Neuronal stem cell (in vitro differentiated cells): ENCODE data around the gene DIPK1A.
"Not testable (repeated sequence)": the region's sequence is repeated elsewhere in the genome, so short reads cannot be mapped to it uniquely, and the experiment has no call there.

Source experiments
- DNase-seq: peaks from one replicate; pipeline ENCODE4 v3.0.0-alpha.2; 2013; ENCODE audit warnings: low spot score
- H2AFZ ChIP-seq: one replicate; pipeline ENCODE4 v1.6.1; 2013; ENCODE audit warnings: mild to moderate bottlenecking, low read length, inconsistent platforms
- H2AK5ac ChIP-seq: 2 replicates; pipeline ENCODE4 v1.6.1; 2013; ENCODE audit warnings: low read depth, mild to moderate bottlenecking, inconsistent platforms, low read length, moderate library complexity, mixed read lengths
- H2BK120ac ChIP-seq: 2 replicates; pipeline ENCODE4 v1.6.1; 2013; ENCODE audit warnings: low read depth, mild to moderate bottlenecking, inconsistent platforms, low read length, moderate library complexity, mixed read lengths
- H2BK12ac ChIP-seq: one replicate; pipeline ENCODE4 v1.6.1; 2013; ENCODE audit warnings: low read length, inconsistent platforms
- H2BK15ac ChIP-seq: 2 replicates; pipeline ENCODE4 v1.6.1; 2013; ENCODE audit warnings: mild to moderate bottlenecking, low read length, inconsistent platforms, mixed read lengths
- H2BK5ac ChIP-seq: one replicate; pipeline ENCODE4 v1.6.1; 2013; ENCODE audit warnings: inconsistent platforms, mild to moderate bottlenecking, low read length, moderate library complexity
- H3K14ac ChIP-seq: one replicate; pipeline ENCODE4 v1.6.1; 2013; ENCODE audit warnings: low read length, inconsistent platforms
- H3K18ac ChIP-seq: 2 replicates; pipeline ENCODE4 v1.6.1; 2013; ENCODE audit warnings: low read length, inconsistent platforms
- H3K23ac ChIP-seq: 2 replicates; pipeline ENCODE4 v1.6.1; 2013; ENCODE audit warnings: low read depth, mild to moderate bottlenecking, mixed read lengths, low read length, inconsistent platforms; ENCODE audit not compliant: poor library complexity
- H3K27ac ChIP-seq: replicated peaks from 3 replicates; pipeline ENCODE4 v1.5.1; 2013; ENCODE audit warnings: low read length, inconsistent platforms
- H3K27me3 ChIP-seq, 3 experiments: 2 replicates each; pipeline ENCODE4 v1.6.1; 2013; ENCODE audit warnings: low read length in 3 of 3, mild to moderate bottlenecking in 2 of 3, inconsistent platforms in 1 of 3, low read depth in 1 of 3, mixed read lengths in 1 of 3, moderate library complexity in 1 of 3; ENCODE audit not compliant: control insufficient read depth in 3 of 3, insufficient read depth in 3 of 3
- H3K36me3 ChIP-seq, 2 donors: replicated peaks in 1 of 2; 2 replicates each; pipeline ENCODE4 v1.6.1; 2013; ENCODE audit warnings: low read length in 2 of 2; ENCODE audit not compliant: control insufficient read depth in 2 of 2, insufficient read depth in 2 of 2
- H3K4ac ChIP-seq: 2 replicates; pipeline ENCODE4 v1.6.1; 2013; ENCODE audit warnings: inconsistent platforms, mild to moderate bottlenecking, low read length, moderate library complexity
- H3K4me1 ChIP-seq, 2 donors: 1 replicate in 1 of 2; 2 replicates in 1 of 2; pipeline ENCODE4 v1.6.1; 2013; ENCODE audit warnings: low read length in 2 of 2, low read depth in 1 of 2; ENCODE audit not compliant: control insufficient read depth in 2 of 2, insufficient read depth in 1 of 2
- H3K4me2 ChIP-seq: one replicate; pipeline ENCODE4 v1.6.1; 2013; ENCODE audit warnings: mild to moderate bottlenecking, low read length, inconsistent platforms; ENCODE audit not compliant: insufficient read depth, poor library complexity, severe bottlenecking
- H3K4me3 ChIP-seq, 2 donors: 2 replicates each; pipeline ENCODE4 v1.5.1; 2013; ENCODE audit warnings: low read length in 2 of 2, mild to moderate bottlenecking in 2 of 2, inconsistent platforms in 1 of 2, moderate library complexity in 1 of 2
- H3K79me1 ChIP-seq: one replicate; pipeline ENCODE4 v1.6.1; 2013; ENCODE audit warnings: low read depth, mild to moderate bottlenecking, inconsistent platforms, low read length, moderate library complexity
- H3K9ac ChIP-seq: one replicate; pipeline ENCODE4 v1.6.1; 2013; ENCODE audit warnings: mild to moderate bottlenecking, low read depth, low read length, inconsistent platforms; ENCODE audit not compliant: poor library complexity
- H3K9me3 ChIP-seq, 2 donors: replicated peaks in 1 of 2; 2 replicates each; pipeline versions ENCODE3 to v1.6.1; 2013; ENCODE audit warnings: low read length in 2 of 2, mild to moderate bottlenecking in 2 of 2, inconsistent platforms in 1 of 2, low read depth in 1 of 2, mixed read lengths in 1 of 2, moderate library complexity in 1 of 2; ENCODE audit not compliant: control insufficient read depth in 2 of 2, insufficient read depth in 1 of 2
- H4K8ac ChIP-seq: one replicate; pipeline ENCODE4 v1.6.1; 2013; ENCODE audit warnings: low read depth, mild to moderate bottlenecking, inconsistent platforms, low read length, moderate library complexity
- H4K91ac ChIP-seq: one replicate; pipeline ENCODE4 v1.6.1; 2013; ENCODE audit warnings: low read length, low read depth, mild to moderate bottlenecking, inconsistent platforms; ENCODE audit not compliant: poor library complexity
- WGBS, 2 donors: extraction: QIAGEN DNeasy Blood & Tissue Kit; methylation state at CpG; one replicate each; pipeline ENCODE4 v1.1.7; 2013; ENCODE audit warnings: missing lambda C conversion rate in 2 of 2, mixed read lengths in 1 of 2; ENCODE audit not compliant: insufficient read length in 2 of 2, insufficient replicate concordance in 1 of 2; ENCODE audit errors: extremely low coverage in 2 of 2; 5-methylcytosine and 5-hydroxymethylcytosine counted together

Gene DIPK1A

GRCh38 chr1:92972409-92973129, 11.3 kb upstream of the DIPK1A start:
- Histone ChIP-seq H3K4ac (no peak overlapping the region), H3K27ac (no peak overlapping the region)

GRCh38 chr1:92971932-92972331, 10.7 kb upstream of the DIPK1A start:
- no CpG with 5 or more reads among the region's 6 CpGs for WGBS, 2 donors
- not testable (repeated sequence) for H3K4me2 ChIP-seq, H2BK5ac ChIP-seq, H3K27ac ChIP-seq, H3K4me1 ChIP-seq, H2AFZ ChIP-seq, H3K79me1 ChIP-seq, H3K4ac ChIP-seq, H2AK5ac ChIP-seq, H2BK12ac ChIP-seq, H3K9me3 ChIP-seq, DNase-seq, H2BK15ac ChIP-seq, H3K14ac ChIP-seq, H3K4me3 ChIP-seq, H2BK120ac ChIP-seq, H3K36me3 ChIP-seq, H3K23ac ChIP-seq, H4K8ac ChIP-seq, H4K91ac ChIP-seq, H3K9ac ChIP-seq, H3K18ac ChIP-seq
- peaks cover 0 to 17% (median 0%) of the 10 kb centered on the region in 3 experiments for H3K27me3 ChIP-seq

More at GRCh38 chr1:92972409-92973129, 11.3 kb upstream of the DIPK1A start:
- Histone ChIP-seq H3K36me3 (no peaks in the 10 kb centered on the region), H2AK5ac (no peak overlapping the region), H3K79me1 (no peaks in the 10 kb centered on the region), H3K9ac (no peak overlapping the region), H2BK15ac (no peak overlapping the region), H3K9me3 (no peaks in the 10 kb centered on the region), H2AFZ (no peak overlapping the region), H3K4me2 (no peak overlapping the region), H4K8ac (no peak overlapping the region), H2BK120ac (no peak overlapping the region), H2BK5ac (no peak overlapping the region), H3K18ac (no peak overlapping the region), H2BK12ac (no peak overlapping the region), H3K23ac (no peak overlapping the region), H3K4me3 (no peak overlapping the region), H3K27me3 (peaks cover 0 to 17% (median 0%) of the 10 kb centered on the region in 3 experiments), H3K4me1 (no peaks in the 10 kb centered on the region), H4K91ac (no peak overlapping the region), H3K14ac (no peak overlapping the region)
- no CpG with 5 or more reads among the region's 1 CpG for WGBS, 2 donors
- no peak for DNase-seq

GRCh38 chr1:92970990-92971689, 9.9 kb upstream of the DIPK1A start:
- Histone ChIP-seq H3K27me3 (peaks cover 0 to 17% (median 0%) of the 10 kb centered on the region in 3 experiments), H2BK5ac (no peak overlapping the region), H4K8ac (no peak overlapping the region), H3K36me3 (no peaks in the 10 kb centered on the region), H3K79me1 (no peaks in the 10 kb centered on the region), H3K9me3 (no peaks in the 10 kb centered on the region), H2AK5ac (no peak overlapping the region), H3K4me2 (no peak overlapping the region), H3K23ac (no peak overlapping the region), H3K4me1 (no peaks in the 10 kb centered on the region), H3K9ac (no peak overlapping the region), H3K27ac (no peak overlapping the region), H3K18ac (no peak overlapping the region), H2BK12ac (no peak overlapping the region), H3K14ac (no peak overlapping the region), H2BK15ac (no peak overlapping the region), H2AFZ (no peak overlapping the region), H3K4me3 (no peak overlapping the region), H3K4ac (no peak overlapping the region), H2BK120ac (no peak overlapping the region), H4K91ac (no peak overlapping the region)
- WGBS, 2 donors: no CpG with 5 or more reads among the region's 7 CpGs
- no peak for DNase-seq

GRCh38 chr1:92969517-92969916, 8.3 kb upstream of the DIPK1A start:
- Histone ChIP-seq H2BK5ac (no peak overlapping the region), H2BK120ac (no peak overlapping the region), H3K79me1 (no peaks in the 10 kb centered on the region), H3K36me3 (no peaks in the 10 kb centered on the region), H2AK5ac (no peak overlapping the region), H4K8ac (no peak overlapping the region), H3K27me3 (peaks cover 0 to 27% (median 0%) of the 10 kb centered on the region in 3 experiments), H2AFZ (no peak overlapping the region), H3K14ac (no peak overlapping the region), H3K4ac (no peak overlapping the region), H3K9ac (no peak overlapping the region), H2BK15ac (no peak overlapping the region), H3K27ac (no peak overlapping the region), H2BK12ac (no peak overlapping the region), H3K23ac (no peak overlapping the region), H4K91ac (no peak overlapping the region), H3K9me3 (no peaks in the 10 kb centered on the region), H3K4me3 (no peak overlapping the region), H3K4me1 (no peaks in the 10 kb centered on the region), H3K4me2 (no peak overlapping the region), H3K18ac (no peak overlapping the region)
- no CpG with 5 or more reads among the region's 3 CpGs for WGBS, 2 donors
- no peak for DNase-seq
